ENCODE results near the gene PPP2R5C.

Gene PPP2R5C

GRCh38 chr14:101959277-101959676 is 197.8 kb downstream of the PPP2R5C start:
- DNase-seq (ENCODE audit: low spot score) = no peak
- no peak for TF ChIP-seq CTCF (IDR thresholded peaks at IDR 0.05; ENCODE audit: extremely low read depth, insufficient read depth, missing control alignments)
- in situ Hi-C loops (cut with MboI; ENCODE audit: low pct_unique_long_range_greater_than_20kb, low sequenced_read_pairs, unreplicated experiment) = loop anchor here (25.0 kb wide), 1 partner anchor 353 kb away; the partner anchor contains the start of genes MOK and ZNF839

GRCh38 chr14:101960225-101960624 is 198.7 kb downstream of the PPP2R5C start:
- DNase-seq (ENCODE audit: low spot score) = no peak
- in situ Hi-C loops (cut with MboI; ENCODE audit: low pct_unique_long_range_greater_than_20kb, low sequenced_read_pairs, unreplicated experiment) = loop anchor here (10.0 to 25.0 kb wide), 2 partner anchors 135 to 352 kb away; partner anchors contain the start of genes MOK and ZNF839
- TF ChIP-seq CTCF (IDR thresholded peaks at IDR 0.05; ENCODE audit: extremely low read depth, insufficient read depth, missing control alignments) = peak; percentile 48

- in situ Hi-C loops (cut with MboI; ENCODE audit: low pct_unique_long_range_greater_than_20kb, low sequenced_read_pairs, unreplicated experiment) = loop anchor here (10.0 to 25.0 kb wide), 2 partner anchors 134 to 351 kb away; partner anchors contain the start of genes MOK and ZNF839
- TF ChIP-seq CTCF (IDR thresholded peaks at IDR 0.05; ENCODE audit: extremely low read depth, insufficient read depth, missing control alignments) = peak; percentile 93
- DNase-seq (ENCODE audit: low spot score) = peak; percentile 81
Observed at GRCh38 chr14:101961011-101961721, 199.7 kb downstream of the PPP2R5C start.

- TF ChIP-seq CTCF (IDR thresholded peaks at IDR 0.05; ENCODE audit: extremely low read depth, insufficient read depth, missing control alignments) = no peak
- DNase-seq (ENCODE audit: low spot score) = no peak
- in situ Hi-C loops (cut with MboI; ENCODE audit: low pct_unique_long_range_greater_than_20kb, low sequenced_read_pairs, unreplicated experiment) = loop anchor here (10.0 to 25.0 kb wide), 2 partner anchors 133 to 350 kb away; partner anchors contain the start of genes MOK and ZNF839
Observed at GRCh38 chr14:101961746-101962502, 200.4 kb downstream of the PPP2R5C start.

- in situ Hi-C loops (cut with MboI; ENCODE audit: low pct_unique_long_range_greater_than_20kb, low sequenced_read_pairs, unreplicated experiment) = loop anchor here (10.0 to 25.0 kb wide), 2 partner anchors 132 to 350 kb away; partner anchors contain the start of genes MOK and ZNF839
- TF ChIP-seq CTCF (IDR thresholded peaks at IDR 0.05; ENCODE audit: extremely low read depth, insufficient read depth, missing control alignments) = no peak
- DNase-seq (ENCODE audit: low spot score) = no peak
Observed at GRCh38 chr14:101962503-101962874, 201.0 kb downstream of the PPP2R5C start.

GRCh38 chr14:101963052-101963451 is 201.5 kb downstream of the PPP2R5C start:
- no peak for DNase-seq (ENCODE audit: low spot score)
- in situ Hi-C loops (cut with MboI; ENCODE audit: low pct_unique_long_range_greater_than_20kb, low sequenced_read_pairs, unreplicated experiment) = loop anchor here (10.0 to 25.0 kb wide), 2 partner anchors 132 to 349 kb away; partner anchors contain the start of genes MOK and ZNF839
- no peak for TF ChIP-seq CTCF (IDR thresholded peaks at IDR 0.05; ENCODE audit: extremely low read depth, insufficient read depth, missing control alignments)
